ENCODE data around the gene SEC31B.
A peak's percentile ranks its signal among the peaks of the same experiment; 100 is the strongest.

Gene SEC31B

GRCh38 chr10:100483876-100484666 lies 35.6 kb downstream of the SEC31B start:
- Histone ChIP-seq H3K4me1 (ENCODE audit: control insufficient read depth, insufficient read depth, low read length) (peaks cover 2% of the 10 kb centered on the region; the same call in 1 of the 2 replicates), H3K4me3 (ENCODE audit: low read depth, low read length) (no peak overlapping the region), H3K27ac (ENCODE audit: extremely low read depth, low read depth, low read length) (no peak overlapping the region), H3K36me3 (ENCODE audit: control insufficient read depth in 2 of 2, insufficient read depth in 1 of 2, low read length in 2 of 2) (peaks cover 0 to 40% of the 10 kb centered on the region in 2 experiments; a peak in 1 of 3 replicates), H3K9me3 (ENCODE audit: control insufficient read depth, insufficient read depth, low read depth, low read length) (no peaks in the 10 kb centered on the region)
- POLR2A ChIA-PET, result interaction anchor here (0.6 kb wide), 1 partner anchor 514 kb away, joined by 3 read pairs; no protein-coding TSS in a partner anchor
- CTCF ChIA-PET, result interaction anchor here (0.6 to 4.2 kb wide), 15 partner anchors 8 to 1583 kb away, joined by 3 to 40 read pairs (median 14); partner anchors contain the start of gene SEC31B
- TF ChIP-seq ZBTB44 (tag by site-specific recombination; IDR thresholded peaks at IDR 0.05) (no peak), KLF8 (tag by site-specific recombination; IDR thresholded peaks at IDR 0.05) (no peak), BCL11B (tag by site-specific recombination; IDR thresholded peaks at IDR 0.05; ENCODE audit: low read depth) (no peak), ZNF777 (tag by site-specific recombination; IDR thresholded peaks at IDR 0.05; ENCODE audit: borderline replicate concordance) (no peak), ZNF404 (tag by site-specific recombination; IDR thresholded peaks at IDR 0.05) (no peak), ZNF571 (tag by site-specific recombination; IDR thresholded peaks at IDR 0.05) (no peak), ZNF600 (tag by site-specific recombination; IDR thresholded peaks at IDR 0.05) (no peak), ZNF555 (tag by site-specific recombination; conservative IDR thresholded peaks at IDR 0.05) (no peak), ZNF843 (tag by site-specific recombination; IDR thresholded peaks at IDR 0.05) (no peak), TCF7L2 (IDR thresholded peaks at IDR 0.05; ENCODE audit: borderline replicate concordance, low read depth, low read length) (no peak), RBAK (tag by site-specific recombination; IDR thresholded peaks at IDR 0.05) (no peak), ZNF354C (tag by site-specific recombination; IDR thresholded peaks at IDR 0.05; ENCODE audit: borderline replicate concordance, low read depth) (no peak), ZBTB8A (tag by site-specific recombination; IDR thresholded peaks at IDR 0.05) (no peak), WT1 (tag by site-specific recombination; IDR thresholded peaks at IDR 0.05) (no peak), ZNF548 (tag by site-specific recombination; IDR thresholded peaks at IDR 0.05) (no peak), ZNF654 (tag by site-specific recombination; IDR thresholded peaks at IDR 0.05; ENCODE audit: low read depth) (no peak), ZBTB49 (tag by site-specific recombination; IDR thresholded peaks at IDR 0.05; ENCODE audit: low read depth) (no peak)

GRCh38 chr10:100482834-100483185 lies 36.9 kb downstream of the SEC31B start:
- H3K4me3 ChIP-seq (ENCODE audit: low read depth, low read length), result no peak overlapping the region; the same call in 1 of the 2 replicates
- CTCF ChIA-PET, result interaction anchor here (0.6 to 4.2 kb wide), 33 partner anchors 9 to 1601 kb away, joined by 3 to 40 read pairs (median 4); partner anchors contain the start of genes NDUFB8, SCD and SEC31B

More at GRCh38 chr10:100482834-100483185, 36.9 kb downstream of the SEC31B start:
- peak; percentile 61 for TF ChIP-seq ZBTB17 (tag by site-specific recombination; IDR thresholded peaks at IDR 0.05)
- no peak for TF ChIP-seq ZFHX2 (tag by site-specific recombination; conservative IDR thresholded peaks at IDR 0.05)
- POLR2A ChIA-PET, result interaction anchor here (0.8 to 0.9 kb wide), 2 partner anchors 53 to 110 kb away, joined by 3 to 4 read pairs; partner anchors contain the start of gene HIF1AN
- Histone ChIP-seq H3K9me3 (ENCODE audit: control insufficient read depth, insufficient read depth, low read depth, low read length) (no peaks in the 10 kb centered on the region), H3K4me1 (ENCODE audit: control insufficient read depth, insufficient read depth, low read length) (peaks cover 8% of the 10 kb centered on the region), H3K36me3 (ENCODE audit: control insufficient read depth in 2 of 2, insufficient read depth in 1 of 2, low read length in 2 of 2) (peaks cover 0 to 29% of the 10 kb centered on the region in 2 experiments; a peak in 1 of 3 replicates), H3K27ac (ENCODE audit: extremely low read depth, low read depth, low read length) (no peak overlapping the region)

All from HEK293 (cell line).